Activated CD4-positive, CD25-positive, alpha-beta regulatory T cell (primary cell): ENCODE measurements around the gene BAIAP3.
"Not testable (repeated sequence)": the region's sequence is repeated elsewhere in the genome, so short reads cannot be mapped to it uniquely, and the experiment has no call there.

Experiments
- DNase-seq, 4 experiments: peaks; one replicate each; lab custom pipeline; 2025; lab: John Stamatoyannopoulos, UW

Gene BAIAP3

GRCh38 chr16:1333149-1333812 is at the start of gene BAIAP3:
Gene BAIAP3, plus strand, starts transcription at chr16:1333645. Its CDS starts 4,905 bp downstream, at chr16:1338550.
- DNase-seq = peak in 2 of 4 experiments; percentile 19 to 24

GRCh38 chr16:1283996-1284616 is 49.3 kb upstream of the BAIAP3 start:
- no peak for DNase-seq

GRCh38 chr16:1285669-1286512 is 47.6 kb upstream of the BAIAP3 start:
- DNase-seq = no peak

- DNase-seq = no peak
Measured at GRCh38 chr16:1286513-1287094, 46.8 kb upstream of the BAIAP3 start.

- no peak for DNase-seq
Measured at GRCh38 chr16:1287982-1288670, 45.3 kb upstream of the BAIAP3 start.

GRCh38 chr16:1288813-1289476 is 44.5 kb upstream of the BAIAP3 start:
- no peak for DNase-seq

GRCh38 chr16:1289477-1289866 is 44.0 kb upstream of the BAIAP3 start:
- no peak for DNase-seq

- DNase-seq = no peak
Measured at GRCh38 chr16:1290063-1290501, 43.4 kb upstream of the BAIAP3 start.

GRCh38 chr16:1290860-1291575 is 42.4 kb upstream of the BAIAP3 start:
- no peak for DNase-seq

- DNase-seq = no peak
Measured at GRCh38 chr16:1291576-1291974, 41.9 kb upstream of the BAIAP3 start.

- not testable (repeated sequence) for DNase-seq
Measured at GRCh38 chr16:1292208-1292607, 41.2 kb upstream of the BAIAP3 start.

- DNase-seq = not testable (repeated sequence)
Measured at GRCh38 chr16:1292808-1293207, 40.6 kb upstream of the BAIAP3 start.

GRCh38 chr16:1293921-1294656 is 39.4 kb upstream of the BAIAP3 start:
- no peak for DNase-seq

- no peak for DNase-seq
Measured at GRCh38 chr16:1295465-1295864, 38.0 kb upstream of the BAIAP3 start.

- DNase-seq = not testable (repeated sequence)
Measured at GRCh38 chr16:1296688-1297017, 36.8 kb upstream of the BAIAP3 start.

- DNase-seq = no peak
Measured at GRCh38 chr16:1297018-1297696, 36.3 kb upstream of the BAIAP3 start.

- no peak for DNase-seq
Measured at GRCh38 chr16:1298406-1298805, 35.0 kb upstream of the BAIAP3 start.

- no peak for DNase-seq
Measured at GRCh38 chr16:1299012-1299867, 34.2 kb upstream of the BAIAP3 start.

GRCh38 chr16:1299868-1300203 is 33.6 kb upstream of the BAIAP3 start:
- DNase-seq = no peak
